Activated T-helper 1 cell treated with anti-CD3 and anti-CD28 coated beads, Interleukin-12 subunit alpha, Interleukin-12 subunit beta, Interleukin-2, Interleukin-4 antibody, amounts not matched to agents 30 ng/mL and 10 ng/mL and 1 ng/mL, durations not matched to agents 14 hours and 24 hours and 36 hours (primary cell): ENCODE measurements around the gene RBMS3. TPM values are rescaled to one million over a fixed set of nuclear protein-coding genes. Genes with fewer than 3 reads are reported as not detected.
"Not testable (repeated sequence)": the region's sequence is repeated elsewhere in the genome, so short reads cannot be mapped to it uniquely, and the experiment has no call there.

Experiments
- DNase-seq: peaks from one replicate; pipeline ENCODE4 v3.0.0; 2021; ENCODE audit warnings: low spot score
- H3K27ac Mint-ChIP-seq: one replicate; pipeline ENCODE4 v1.8.0; 2021; ENCODE audit warnings: mild to moderate bottlenecking, mixed read lengths
- H3K27me3 Mint-ChIP-seq: one replicate; pipeline ENCODE4 v1.8.0; 2022; ENCODE audit warnings: mild to moderate bottlenecking, moderate library complexity, mixed read lengths; ENCODE audit not compliant: insufficient read depth
- H3K36me3 Mint-ChIP-seq: one replicate; pipeline ENCODE4 v1.8.0; 2021; ENCODE audit warnings: low read depth, mixed read lengths
- H3K4me1 Mint-ChIP-seq: one replicate; pipeline ENCODE4 v1.8.0; 2021; ENCODE audit warnings: low read depth, mixed read lengths
- H3K4me3 Mint-ChIP-seq: one replicate; pipeline ENCODE4 v1.8.0; 2021; ENCODE audit warnings: mild to moderate bottlenecking, moderate library complexity, mixed read lengths
- H3K9me3 Mint-ChIP-seq: one replicate; pipeline ENCODE4 v1.8.0; 2021; ENCODE audit warnings: mixed read lengths
- intact Hi-C: fragments of 100-400 bp; cut with micrococcal nuclease; formaldehyde crosslinking; loops from one replicate; pipeline ENCODE4 v1.15.1; 2024
- total RNA-seq: library from RNA; stranded (reverse); gene quantifications from 2 replicates; pipeline ENCODE4 v1.2.3, GENCODE V29; 2022

Gene RBMS3
- total RNA-seq, 1 donor from 2014 or later, result 3.7 TPM

DNA sequence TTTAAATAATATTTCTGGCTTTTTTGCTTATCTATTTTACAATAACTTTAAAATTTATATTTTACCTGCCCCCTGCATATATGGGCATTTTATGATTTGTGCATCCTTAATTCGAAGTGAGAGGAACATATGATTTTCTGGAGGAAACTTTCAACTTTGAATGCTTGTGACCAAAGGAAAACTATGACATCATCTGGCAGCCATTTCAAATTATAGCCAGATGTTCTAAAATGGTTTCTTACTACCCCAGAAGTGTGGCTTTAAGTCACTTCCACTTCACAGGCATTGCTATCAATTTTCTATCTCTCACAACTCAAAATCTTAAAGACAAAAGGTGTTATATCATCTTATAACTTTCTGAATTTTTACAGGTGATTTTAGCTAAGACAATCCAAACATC lies 508.8 kb downstream of the RBMS3 start:
- Mint-ChIP-seq H3K27ac (no peak overlapping the region), H3K4me3 (no peak overlapping the region), H3K36me3 (no peaks in the 10 kb centered on the region), H3K4me1 (no peaks in the 10 kb centered on the region), H3K9me3 (no peaks in the 10 kb centered on the region), H3K27me3 (no peaks in the 10 kb centered on the region)
- DNase-seq, result no peak
- intact Hi-C loops, result no loop called here

DNA sequence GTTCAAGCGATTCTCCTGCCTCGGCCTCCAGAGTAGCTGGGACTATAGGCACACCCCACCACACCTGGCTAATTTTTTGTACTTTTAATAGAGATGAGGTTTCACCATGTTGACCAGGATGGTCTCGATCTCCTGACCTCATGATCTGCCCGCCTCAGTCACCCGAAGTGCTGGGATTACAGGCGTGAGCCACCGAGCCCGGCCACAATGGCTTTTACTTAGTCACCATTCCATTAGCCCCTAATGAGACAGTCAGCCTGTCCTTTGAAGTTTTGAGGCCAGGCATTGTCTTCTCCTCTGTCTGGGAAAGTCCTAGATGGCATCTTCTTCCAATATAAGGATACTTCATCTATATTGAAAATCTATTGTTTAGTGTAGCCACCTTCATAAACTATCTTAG lies 515.9 kb downstream of the RBMS3 start:
- H3K9me3 Mint-ChIP-seq, result no peaks in the 10 kb centered on the region
- no peak overlapping the region for H3K4me3 Mint-ChIP-seq
- H3K36me3 Mint-ChIP-seq, result no peaks in the 10 kb centered on the region
- DNase-seq, result no peak
- no peaks in the 10 kb centered on the region for H3K27me3 Mint-ChIP-seq
- H3K27ac Mint-ChIP-seq, result no peak overlapping the region
- no peaks in the 10 kb centered on the region for H3K4me1 Mint-ChIP-seq
- intact Hi-C loops, result no loop called here

DNA sequence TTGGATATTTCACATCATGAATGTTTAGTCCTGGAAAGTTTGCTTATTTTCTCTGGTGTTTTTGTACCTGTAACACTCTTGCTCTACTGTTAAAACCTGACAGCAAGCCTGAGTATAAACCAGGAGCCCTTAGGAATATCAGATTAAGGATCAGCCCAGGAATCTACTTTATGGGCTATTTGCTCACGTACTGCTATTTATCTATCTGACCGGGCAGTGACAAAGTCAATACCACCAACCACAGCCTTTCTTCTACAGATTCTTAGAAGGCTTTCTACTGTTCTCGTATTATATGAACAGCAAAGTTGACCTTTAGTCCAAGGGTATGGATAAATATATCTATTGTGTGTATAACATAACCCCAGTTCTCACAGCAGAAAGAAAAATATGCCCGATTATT lies 521.2 kb downstream of the RBMS3 start:
- Mint-ChIP-seq H3K36me3 (no peaks in the 10 kb centered on the region), H3K27me3 (no peaks in the 10 kb centered on the region), H3K9me3 (no peaks in the 10 kb centered on the region), H3K27ac (no peak overlapping the region), H3K4me3 (no peak overlapping the region), H3K4me1 (no peaks in the 10 kb centered on the region)
- DNase-seq, result no peak
- intact Hi-C loops, result no loop called here

DNA sequence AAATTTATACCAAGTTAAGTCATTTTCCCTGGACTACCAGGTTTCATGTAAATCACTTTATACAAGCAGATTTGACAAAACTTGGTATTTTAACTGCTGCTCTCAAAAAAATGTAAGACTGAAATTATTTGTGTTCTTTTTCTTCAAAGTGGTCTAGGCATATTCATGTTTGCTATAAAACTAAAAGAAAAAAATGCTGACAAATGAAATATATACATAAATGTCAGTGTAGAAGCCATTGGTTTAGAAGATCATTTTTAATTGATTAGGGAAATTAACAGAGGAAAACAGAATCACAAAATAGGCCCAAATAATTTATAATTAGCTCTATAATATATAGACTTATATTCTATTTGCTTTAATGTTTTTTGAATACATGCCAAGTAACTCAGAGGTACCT lies 523.2 kb downstream of the RBMS3 start:
- Mint-ChIP-seq H3K36me3 (no peaks in the 10 kb centered on the region), H3K27ac (no peak overlapping the region)
- intact Hi-C loops, result no loop called here

DNA sequence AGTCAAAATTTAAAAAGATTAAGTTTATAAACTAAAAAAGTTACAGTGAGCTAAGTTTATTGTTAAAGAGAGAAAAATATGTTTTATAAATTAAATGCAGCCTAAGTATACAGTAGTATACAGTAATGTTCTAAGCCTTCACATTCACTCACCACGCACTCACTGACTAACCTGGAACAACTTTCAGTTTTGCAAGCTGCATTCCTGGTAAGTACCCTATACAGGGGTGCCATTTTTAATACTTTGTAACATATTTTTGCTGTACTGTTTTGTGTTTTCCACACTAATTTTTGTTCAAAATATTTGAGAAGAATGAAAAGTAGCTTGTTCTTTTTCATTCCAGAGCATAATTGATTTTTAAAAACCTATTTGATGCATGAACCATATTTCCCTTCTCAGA lies 524.9 kb downstream of the RBMS3 start:
- no peaks in the 10 kb centered on the region for H3K9me3 Mint-ChIP-seq
- DNase-seq, result no peak
- H3K27ac Mint-ChIP-seq, result no peak overlapping the region
- no peaks in the 10 kb centered on the region for H3K36me3 Mint-ChIP-seq
- H3K4me3 Mint-ChIP-seq, result no peak overlapping the region
- intact Hi-C loops, result no loop called here
- H3K4me1 Mint-ChIP-seq, result no peaks in the 10 kb centered on the region
- no peaks in the 10 kb centered on the region for H3K27me3 Mint-ChIP-seq

More for the DNA sequence above, 523.2 kb downstream of the RBMS3 start:
- Mint-ChIP-seq H3K4me3 (no peak overlapping the region), H3K27me3 (no peaks in the 10 kb centered on the region), H3K4me1 (no peaks in the 10 kb centered on the region), H3K9me3 (no peaks in the 10 kb centered on the region)
- DNase-seq, result no peak

DNA sequence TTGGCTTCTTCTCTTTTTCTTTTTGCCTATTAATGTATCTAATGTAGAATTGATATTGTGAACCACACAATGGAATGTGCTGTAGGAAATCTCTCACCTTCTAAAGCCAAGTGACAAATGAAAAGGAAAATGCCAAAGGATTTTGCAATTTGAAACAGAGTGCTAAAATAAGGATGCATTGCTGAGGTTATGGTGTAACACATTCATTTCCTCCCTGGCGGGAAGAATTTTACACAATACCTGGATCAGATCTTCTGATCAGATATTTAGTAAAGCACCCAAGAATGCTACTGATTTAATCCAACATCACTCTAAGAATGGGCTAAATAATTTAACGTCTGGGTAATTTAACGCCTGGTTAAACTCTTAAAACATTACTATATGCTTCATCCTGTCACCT lies 527.5 kb downstream of the RBMS3 start:
- H3K36me3 Mint-ChIP-seq, DNase-seq, H3K9me3 Mint-ChIP-seq, H3K27me3 Mint-ChIP-seq, H3K4me3 Mint-ChIP-seq, intact Hi-C loops, H3K27ac Mint-ChIP-seq, H3K4me1 Mint-ChIP-seq: not testable (repeated sequence)

DNA sequence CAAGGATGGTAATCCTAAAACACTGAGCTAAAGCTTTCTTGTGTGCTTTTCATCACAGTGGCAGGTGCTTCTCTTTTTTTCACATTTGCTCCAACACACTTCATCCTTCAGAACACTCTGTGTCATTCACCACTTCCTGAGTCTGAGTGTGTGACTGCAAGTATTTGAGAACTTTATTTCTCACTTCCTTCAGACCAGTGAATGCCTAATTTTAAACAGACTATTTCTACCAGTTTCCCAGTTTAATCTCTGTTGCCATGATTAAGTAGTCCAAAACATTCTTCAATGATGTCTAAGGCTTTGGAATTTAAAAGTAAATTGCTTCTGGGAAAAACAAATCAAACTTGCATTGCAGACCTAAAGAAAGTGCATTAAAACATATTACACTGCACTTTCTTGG lies 541.2 kb downstream of the RBMS3 start:
- H3K27ac Mint-ChIP-seq, result no peak overlapping the region
- H3K4me3 Mint-ChIP-seq, result no peak overlapping the region
- H3K9me3 Mint-ChIP-seq, result no peaks in the 10 kb centered on the region
- H3K36me3 Mint-ChIP-seq, result no peaks in the 10 kb centered on the region
- H3K4me1 Mint-ChIP-seq, result no peaks in the 10 kb centered on the region
- H3K27me3 Mint-ChIP-seq, result no peaks in the 10 kb centered on the region
- no peak for DNase-seq
- intact Hi-C loops, result no loop called here

DNA sequence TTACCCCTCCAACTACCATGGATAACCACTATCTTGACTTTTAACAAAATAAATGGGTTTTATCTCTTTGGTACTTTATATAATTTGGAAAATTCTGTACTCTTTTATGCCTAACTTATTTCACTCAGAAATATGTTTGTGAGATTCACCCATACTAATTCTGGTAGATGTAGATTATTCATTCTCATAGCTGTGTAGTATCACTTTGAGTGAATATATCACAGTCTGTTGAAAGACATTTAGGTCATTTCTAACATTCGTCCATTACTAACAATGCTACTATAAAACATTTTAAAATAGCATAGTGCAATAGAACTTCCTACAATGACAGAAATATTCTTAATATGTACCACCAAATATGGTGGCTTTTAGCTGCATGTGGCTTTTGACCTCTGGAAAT lies 542.4 kb downstream of the RBMS3 start:
- DNase-seq, result no peak
- no peaks in the 10 kb centered on the region for H3K9me3 Mint-ChIP-seq
- intact Hi-C loops, result no loop called here
- no peak overlapping the region for H3K27ac Mint-ChIP-seq
- H3K27me3 Mint-ChIP-seq, result no peaks in the 10 kb centered on the region
- no peak overlapping the region for H3K4me3 Mint-ChIP-seq
- H3K36me3 Mint-ChIP-seq, result no peaks in the 10 kb centered on the region
- no peaks in the 10 kb centered on the region for H3K4me1 Mint-ChIP-seq

DNA sequence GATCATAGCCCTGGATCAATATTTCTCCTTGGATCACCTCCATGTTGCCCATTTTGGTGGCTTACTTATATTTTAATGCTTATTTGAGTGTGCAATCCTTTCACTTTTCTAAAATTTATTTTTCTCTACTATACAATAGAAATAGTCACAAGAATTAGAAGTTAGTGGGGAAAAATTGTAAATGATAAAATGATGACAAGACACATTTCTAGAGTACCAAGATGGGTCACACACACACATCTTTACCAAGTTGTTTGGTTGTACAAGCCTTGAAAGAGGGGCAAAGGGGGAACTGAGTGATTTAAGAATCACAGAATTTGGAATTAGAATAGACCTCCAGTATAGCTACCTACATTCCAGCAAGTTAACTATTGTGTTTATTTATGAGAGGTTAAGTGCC lies 545.8 kb downstream of the RBMS3 start:
- Mint-ChIP-seq H3K27me3 (no peaks in the 10 kb centered on the region), H3K4me3 (no peak overlapping the region), H3K9me3 (no peaks in the 10 kb centered on the region), H3K4me1 (no peaks in the 10 kb centered on the region), H3K36me3 (no peaks in the 10 kb centered on the region), H3K27ac (no peak overlapping the region)
- intact Hi-C loops, result no loop called here
- no peak for DNase-seq

DNA sequence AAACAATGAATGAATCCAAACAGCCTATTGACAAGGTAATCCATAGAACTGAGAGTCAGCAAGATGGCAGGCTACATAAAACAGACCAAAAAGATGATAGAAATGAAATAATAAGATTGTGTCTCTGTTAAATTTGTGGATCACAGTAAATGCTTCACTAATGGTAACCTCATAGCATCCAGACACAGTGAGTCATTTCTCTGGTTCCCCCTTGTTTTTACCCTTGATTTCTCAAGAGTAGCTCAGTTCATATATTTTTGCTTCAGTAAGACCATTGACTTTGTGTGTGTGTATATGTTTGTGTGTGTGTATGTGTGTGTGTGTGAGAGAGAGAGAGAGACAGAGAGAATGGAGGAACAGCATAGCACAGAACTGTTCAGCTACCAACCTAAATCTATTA lies 546.9 kb downstream of the RBMS3 start:
- H3K4me3 Mint-ChIP-seq, result no peak overlapping the region
- no peak for DNase-seq
- no peaks in the 10 kb centered on the region for H3K4me1 Mint-ChIP-seq
- H3K27me3 Mint-ChIP-seq, result no peaks in the 10 kb centered on the region
- no peak overlapping the region for H3K27ac Mint-ChIP-seq
- no peaks in the 10 kb centered on the region for H3K36me3 Mint-ChIP-seq
- intact Hi-C loops, result no loop called here
- no peaks in the 10 kb centered on the region for H3K9me3 Mint-ChIP-seq

DNA sequence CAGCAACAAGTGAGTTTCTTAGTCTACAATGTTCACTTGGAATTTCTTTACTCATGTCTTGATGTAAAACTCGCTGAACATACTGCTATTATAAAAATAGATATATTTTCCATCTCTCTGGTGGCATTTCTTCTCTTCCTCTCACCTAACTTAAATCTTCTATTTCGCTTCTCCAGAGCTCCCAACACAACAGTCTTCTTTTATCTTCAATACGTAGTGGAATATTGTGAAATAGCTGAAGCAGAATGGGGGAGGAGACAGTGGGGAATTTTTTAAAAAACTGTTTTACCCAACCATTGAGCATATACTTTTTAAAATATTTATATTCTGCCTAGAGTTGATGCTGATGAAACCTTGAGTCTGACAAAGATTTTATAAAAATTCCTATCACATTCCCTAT lies 548.5 kb downstream of the RBMS3 start:
- H3K4me3 Mint-ChIP-seq, result no peak overlapping the region
- no peak overlapping the region for H3K27ac Mint-ChIP-seq
- DNase-seq, result no peak
- no peaks in the 10 kb centered on the region for H3K27me3 Mint-ChIP-seq
- no peaks in the 10 kb centered on the region for H3K36me3 Mint-ChIP-seq
- H3K9me3 Mint-ChIP-seq, result no peaks in the 10 kb centered on the region
- intact Hi-C loops, result no loop called here
- H3K4me1 Mint-ChIP-seq, result no peaks in the 10 kb centered on the region

DNA sequence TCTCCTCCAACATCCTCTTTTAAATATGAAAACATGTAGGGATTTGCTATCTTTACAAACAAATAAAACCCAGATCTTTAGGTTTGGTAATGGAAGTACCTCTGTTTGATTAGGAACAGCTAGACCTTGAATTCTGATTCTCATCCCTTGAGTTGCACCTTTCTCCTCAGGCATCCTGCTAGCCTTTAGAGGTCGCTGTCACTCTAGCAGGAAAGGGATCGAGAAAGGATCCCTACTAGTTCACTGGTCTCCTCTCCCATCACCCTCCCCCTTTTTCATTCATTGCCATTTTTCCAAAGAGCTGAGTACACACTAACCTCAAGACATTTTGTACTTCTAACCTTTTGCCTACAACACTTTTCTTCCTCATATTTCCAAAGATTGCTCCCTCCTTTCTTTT lies 569.8 kb downstream of the RBMS3 start:
- Mint-ChIP-seq H3K4me1 (no peaks in the 10 kb centered on the region), H3K4me3 (no peak overlapping the region), H3K9me3 (no peaks in the 10 kb centered on the region), H3K27me3 (peaks cover 3% of the 10 kb centered on the region), H3K27ac (no peak overlapping the region), H3K36me3 (no peaks in the 10 kb centered on the region)
- intact Hi-C loops, result no loop called here
- DNase-seq, result no peak

DNA sequence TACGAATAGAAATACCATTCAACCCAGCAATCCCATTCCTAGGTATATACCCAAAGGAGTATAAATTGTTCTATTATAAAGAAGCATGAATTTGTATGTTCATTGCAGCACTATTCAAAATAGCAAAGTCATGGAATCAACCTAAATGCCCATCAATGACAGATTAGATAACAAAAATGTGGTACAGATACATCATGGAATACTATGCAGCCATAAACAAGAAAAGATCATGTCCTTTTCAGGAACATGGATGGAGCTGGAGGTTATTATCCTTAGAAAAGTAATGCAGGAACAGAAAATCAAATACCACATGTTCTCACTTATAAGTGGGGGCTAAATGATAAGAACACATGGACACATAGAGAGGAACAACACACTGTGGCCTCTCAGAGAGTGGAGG lies 571.9 kb downstream of the RBMS3 start:
- Mint-ChIP-seq H3K27ac (no peak overlapping the region), H3K36me3 (no peaks in the 10 kb centered on the region), H3K4me1 (no peaks in the 10 kb centered on the region), H3K9me3 (no peaks in the 10 kb centered on the region), H3K4me3 (no peak overlapping the region), H3K27me3 (peaks cover 3% of the 10 kb centered on the region)
- no peak for DNase-seq
- intact Hi-C loops, result no loop called here

DNA sequence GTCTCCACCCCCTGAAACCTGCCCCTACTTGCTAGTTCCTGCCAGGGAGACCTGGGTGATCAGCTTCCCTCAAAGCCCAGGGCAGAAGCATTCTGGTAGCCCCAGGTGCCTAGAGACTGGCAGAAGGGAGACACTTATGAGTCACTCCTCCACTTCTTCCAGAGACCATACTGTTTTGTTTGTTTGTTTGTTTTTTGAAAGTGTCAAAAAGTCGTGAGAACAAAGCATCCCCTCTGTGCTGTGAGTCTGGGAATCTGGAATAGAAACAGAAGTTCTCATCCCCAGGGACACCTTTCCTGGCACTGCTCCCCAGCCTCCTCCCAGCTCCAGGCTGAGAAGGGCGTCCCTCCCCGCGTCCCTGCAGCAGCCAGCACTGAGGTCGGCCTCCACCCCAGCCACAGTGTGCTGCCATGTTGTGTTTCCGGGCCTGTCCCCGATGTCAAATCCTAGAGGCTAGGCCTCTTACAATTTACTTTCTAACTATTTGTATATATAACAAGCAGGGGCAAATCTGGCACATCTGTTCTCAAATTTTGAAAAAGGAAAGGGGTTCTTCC lies 573.0 kb downstream of the RBMS3 start:
- H3K27me3 Mint-ChIP-seq, result peaks cover 3% of the 10 kb centered on the region

More for the DNA sequence above, 573.0 kb downstream of the RBMS3 start:
- intact Hi-C loops, result no loop called here
- Mint-ChIP-seq H3K9me3 (no peaks in the 10 kb centered on the region), H3K4me1 (no peaks in the 10 kb centered on the region), H3K4me3 (no peak overlapping the region), H3K36me3 (no peaks in the 10 kb centered on the region), H3K27ac (no peak overlapping the region)
- DNase-seq, result no peak
